IMR-90 (cell line): ENCODE measurements around the gene FRZB.

ENCODE experiments used
- CTCF ChIP-seq: conservative IDR thresholded peaks from 2 replicates; pipeline ENCODE4 v1.5.1; 2012; ENCODE audit warnings: mild to moderate bottlenecking, low read depth, low read length, improper control_type of control experiment
- POLR2A ChIP-seq: IDR thresholded peaks from 2 replicates; pipeline ENCODE4 v1.6.1; 2012; ENCODE audit warnings: mild to moderate bottlenecking, low read depth, low read length
- RAD21 ChIP-seq: IDR thresholded peaks from 2 replicates; pipeline ENCODE4 v1.6.1; 2012; ENCODE audit warnings: low read length, improper control_type of control experiment
- RCOR1 ChIP-seq: IDR thresholded peaks from 2 replicates; pipeline ENCODE4 v1.6.1; 2012; ENCODE audit warnings: mild to moderate bottlenecking, low read length, improper control_type of control experiment; ENCODE audit not compliant: insufficient replicate concordance
- RFX5 ChIP-seq: IDR thresholded peaks from 2 replicates; pipeline ENCODE4 v1.8.0; 2012; ENCODE audit warnings: low read depth, mild to moderate bottlenecking, low read length, moderate library complexity
- SMC3 ChIP-seq: fragments of 150-350 bp; IDR thresholded peaks from 2 replicates; pipeline ENCODE4 v1.6.1; 2016; ENCODE audit warnings: low read depth, mild to moderate bottlenecking, antibody characterized with exemption, low read length, moderate library complexity
- USF2 ChIP-seq: fragments of 150-350 bp; IDR thresholded peaks from 2 replicates; pipeline ENCODE4 v1.6.1; 2017; ENCODE audit warnings: mild to moderate bottlenecking, antibody characterized with exemption, low read length, low read depth
- TF ChIP-seq, protein P1 (sequence below): fragments of 150-350 bp; IDR thresholded peaks from 2 replicates; pipeline ENCODE4 v1.6.1; 2016; ENCODE audit warnings: low read depth, mild to moderate bottlenecking, low read length, moderate library complexity, borderline replicate concordance

GRCh38 chr2:182862091-182862490 is 4.3 kb downstream of the FRZB start:
- TF ChIP-seq CTCF, result no peak
- TF ChIP-seq, protein P1, sequence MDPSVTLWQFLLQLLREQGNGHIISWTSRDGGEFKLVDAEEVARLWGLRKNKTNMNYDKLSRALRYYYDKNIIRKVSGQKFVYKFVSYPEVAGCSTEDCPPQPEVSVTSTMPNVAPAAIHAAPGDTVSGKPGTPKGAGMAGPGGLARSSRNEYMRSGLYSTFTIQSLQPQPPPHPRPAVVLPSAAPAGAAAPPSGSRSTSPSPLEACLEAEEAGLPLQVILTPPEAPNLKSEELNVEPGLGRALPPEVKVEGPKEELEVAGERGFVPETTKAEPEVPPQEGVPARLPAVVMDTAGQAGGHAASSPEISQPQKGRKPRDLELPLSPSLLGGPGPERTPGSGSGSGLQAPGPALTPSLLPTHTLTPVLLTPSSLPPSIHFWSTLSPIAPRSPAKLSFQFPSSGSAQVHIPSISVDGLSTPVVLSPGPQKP, result no peak
- TF ChIP-seq POLR2A, result no peak
- no peak for TF ChIP-seq RCOR1
- TF ChIP-seq RFX5, result no peak
- no peak for TF ChIP-seq RAD21
- TF ChIP-seq SMC3, result no peak
- no peak for TF ChIP-seq USF2
